Neural progenitor cell (in vitro differentiated cells): ENCODE results near the gene FTHL17. TPM values are rescaled to one million over a fixed set of nuclear protein-coding genes. Genes with fewer than 3 reads are reported as not detected.

Source experiments
- DNase-seq: peaks from one replicate; pipeline ENCODE4 v3.0.0-alpha.2; 2016; ENCODE audit warnings: low spot score
- H2AFZ ChIP-seq: fragments of 200-600 bp; sonication (generic); replicated peaks from 2 replicates; pipeline ENCODE4 v1.6.1; 2016; ENCODE audit warnings: antibody characterized with exemption
- H3F3A ChIP-seq: fragments of 200-600 bp; sonication (generic); 2 replicates; pipeline ENCODE4 v1.6.1; 2016; ENCODE audit warnings: antibody characterized with exemption, low read depth
- H3K27ac ChIP-seq: fragments of 200-600 bp; sonication (generic); 2 replicates; pipeline ENCODE4 v1.5.1; 2016; ENCODE audit warnings: mild to moderate bottlenecking
- H3K27me3 ChIP-seq: fragments of 200-600 bp; sonication (generic); 2 replicates; pipeline ENCODE4 v1.6.1; 2016; ENCODE audit warnings: mild to moderate bottlenecking, moderate library complexity
- H3K36me3 ChIP-seq: fragments of 200-600 bp; sonication (generic); 2 replicates; pipeline ENCODE4 v1.5.1; 2016
- H3K4me1 ChIP-seq: fragments of 200-600 bp; sonication (generic); 2 replicates; pipeline ENCODE4 v1.6.1; 2016; ENCODE audit warnings: mixed run types
- H3K4me2 ChIP-seq: fragments of 200-600 bp; sonication (generic); 2 replicates; pipeline ENCODE4 v1.6.1; 2016
- H3K4me3 ChIP-seq: fragments of 200-600 bp; sonication (generic); 2 replicates; pipeline ENCODE4 v1.5.1; 2016
- H3K79me2 ChIP-seq: fragments of 200-600 bp; sonication (generic); 2 replicates; pipeline ENCODE4 v1.6.1; 2016; ENCODE audit warnings: low read depth
- H3K9ac ChIP-seq: fragments of 200-600 bp; sonication (generic); 2 replicates; pipeline ENCODE4 v1.6.1; 2016
- H3K9me3 ChIP-seq: fragments of 200-600 bp; sonication (generic); 2 replicates; pipeline ENCODE4 v1.5.1; 2016; ENCODE audit warnings: low read depth
- H4K20me1 ChIP-seq: fragments of 200-600 bp; sonication (generic); 2 replicates; pipeline ENCODE4 v1.6.1; 2016; ENCODE audit warnings: low read depth
- H3K27ac Mint-ChIP-seq: 3 replicates; pipeline ENCODE4 v1.8.0; 2021; ENCODE audit warnings: mixed read lengths
- H3K27me3 Mint-ChIP-seq: 2 replicates; pipeline ENCODE4 v1.8.0; 2022; ENCODE audit warnings: low read depth, mild to moderate bottlenecking, inconsistent platforms, moderate library complexity, mixed read lengths; ENCODE audit not compliant: insufficient read depth
- H3K36me3 Mint-ChIP-seq: 3 replicates; pipeline ENCODE4 v1.8.0; 2021; ENCODE audit warnings: mixed read lengths
- H3K4me1 Mint-ChIP-seq: 3 replicates; pipeline ENCODE4 v1.8.0; 2021; ENCODE audit warnings: mixed read lengths
- H3K4me3 Mint-ChIP-seq: 3 replicates; pipeline ENCODE4 v1.8.0; 2021; ENCODE audit warnings: mild to moderate bottlenecking, moderate library complexity, mixed read lengths
- H3K9me3 Mint-ChIP-seq: 3 replicates; pipeline ENCODE4 v1.8.0; 2020; ENCODE audit warnings: mixed read lengths
- CTCF ChIP-seq: fragments of 200-600 bp; sonication (generic); IDR thresholded peaks from 2 replicates; pipeline ENCODE4 v1.5.1; 2017; ENCODE audit warnings: antibody characterized with exemption, mild to moderate bottlenecking
- EZH2 ChIP-seq: fragments of 200-600 bp; sonication (generic); IDR thresholded peaks from 2 replicates; pipeline ENCODE4 v1.6.1; 2017; ENCODE audit warnings: antibody characterized with exemption, mild to moderate bottlenecking, moderate library complexity
- EZH2phosphoT487 ChIP-seq: fragments of 200-600 bp; sonication (generic); IDR thresholded peaks from 2 replicates; pipeline ENCODE4 v1.6.1; 2017; ENCODE audit warnings: antibody characterized with exemption
- total RNA-seq: library from RNA; depleted of rRNA; stranded (reverse); fragments of >200 nt; gene quantifications from 2 replicates; pipeline ENCODE4 v1.2.3, GENCODE V29; 2015; ENCODE audit warnings: low replicate concordance

FTHL17 gene
- not detected in 2 replicates for total RNA-seq

GRCh38 chrX:31071725-31072124 lies at the start of gene FTHL17:
Gene FTHL17 (minus strand): TSS chrX:31072041. CDS start chrX:31071953, 88 bp downstream.
- peaks cover 15% of the 10 kb centered on the region for H3K9me3 Mint-ChIP-seq
- Histone ChIP-seq H4K20me1 (no peaks in the 10 kb centered on the region), H2AFZ (no peak within 1 kb of the TSS), H3K9ac (no peak within 1 kb of the TSS), H3K27me3 (no peaks in the 10 kb centered on the region), H3K27ac (no peak within 1 kb of the TSS), H3F3A (peaks cover 11% of the 10 kb centered on the region), H3K4me1 (peaks cover 5% of the 10 kb centered on the region), H3K79me2 (no peaks in the 10 kb centered on the region), H3K36me3 (no peaks in the 10 kb centered on the region), H3K4me3 (no peak within 1 kb of the TSS), H3K9me3 (peaks cover 8% of the 10 kb centered on the region), H3K4me2 (no peak within 1 kb of the TSS)
- H3K4me3 Mint-ChIP-seq = no peak within 1 kb of the TSS
- H3K27me3 Mint-ChIP-seq = peaks cover 7% of the 10 kb centered on the region
- no peak for DNase-seq
- TF ChIP-seq CTCF (no peak), EZH2 (no peak), EZH2phosphoT487 (no peak)
- no peaks in the 10 kb centered on the region for H3K36me3 Mint-ChIP-seq
- no peak within 1 kb of the TSS for H3K27ac Mint-ChIP-seq
- H3K4me1 Mint-ChIP-seq = no peaks in the 10 kb centered on the region

- no peak overlapping the region for H3K27ac ChIP-seq
- H2AFZ ChIP-seq = no peak overlapping the region
- H3K9ac ChIP-seq = no peak overlapping the region
- H3K79me2 ChIP-seq = no peaks in the 10 kb centered on the region
- no peaks in the 10 kb centered on the region for H3K4me1 ChIP-seq
- no peaks in the 10 kb centered on the region for H3F3A ChIP-seq
- no peak overlapping the region for H3K4me3 ChIP-seq
- no peak for TF ChIP-seq EZH2
- TF ChIP-seq EZH2phosphoT487 = no peak
- no peak for TF ChIP-seq CTCF
- H4K20me1 ChIP-seq = no peaks in the 10 kb centered on the region
- peaks cover 15% of the 10 kb centered on the region for H3K9me3 ChIP-seq
- H3K27me3 Mint-ChIP-seq = no peaks in the 10 kb centered on the region
- H3K9me3 Mint-ChIP-seq = no peaks in the 10 kb centered on the region
- H3K4me2 ChIP-seq = no peak overlapping the region
- no peak for DNase-seq
- no peaks in the 10 kb centered on the region for H3K27me3 ChIP-seq
- H3K4me1 Mint-ChIP-seq = no peaks in the 10 kb centered on the region
- H3K36me3 Mint-ChIP-seq = peaks cover 2% of the 10 kb centered on the region
- H3K27ac Mint-ChIP-seq = no peak overlapping the region
- H3K36me3 ChIP-seq = no peaks in the 10 kb centered on the region
- no peak overlapping the region for H3K4me3 Mint-ChIP-seq
Observed at GRCh38 chrX:31117266-31117665, 45.4 kb upstream of the FTHL17 start.

GRCh38 chrX:31115398-31115797 lies 43.6 kb upstream of the FTHL17 start:
- Mint-ChIP-seq H3K9me3 (no peaks in the 10 kb centered on the region), H3K4me1 (no peaks in the 10 kb centered on the region), H3K4me3 (no peak overlapping the region), H3K27ac (no peak overlapping the region), H3K36me3 (peaks cover 2% of the 10 kb centered on the region), H3K27me3 (no peaks in the 10 kb centered on the region)
- Histone ChIP-seq H2AFZ (no peak overlapping the region), H3K27ac (no peak overlapping the region), H3K4me1 (no peaks in the 10 kb centered on the region), H3F3A (no peaks in the 10 kb centered on the region), H4K20me1 (no peaks in the 10 kb centered on the region), H3K79me2 (no peaks in the 10 kb centered on the region), H3K4me2 (no peak overlapping the region), H3K9ac (no peak overlapping the region), H3K36me3 (no peaks in the 10 kb centered on the region), H3K9me3 (peaks cover 15% of the 10 kb centered on the region), H3K27me3 (no peaks in the 10 kb centered on the region), H3K4me3 (no peak overlapping the region)
- no peak for DNase-seq
- no peak for TF ChIP-seq EZH2phosphoT487
- TF ChIP-seq CTCF = no peak
- no peak for TF ChIP-seq EZH2
